Measurements from ENCODE around the gene ABCB6.

The ABCB6 gene

GRCh38 chr2:219179601-219180465 is 38.9 kb downstream of the ABCB6 start:
- no peak for TF ChIP-seq CTCF (IDR thresholded peaks at IDR 0.05; ENCODE audit: low read depth, low read length, missing control alignments)
- in situ Hi-C loops (cut with HindIII; ENCODE audit: low sequenced_read_pairs), result loop anchor here (5.0 kb wide), 1 partner anchor 47 kb away; the partner anchor contains the start of genes ANKZF1 and ATG9A
- no peak overlapping the region for H3K4me3 ChIP-seq (ENCODE audit: low read depth, low read length)
- no peak for DNase-seq (ENCODE audit: low read depth)

GRCh38 chr2:219178377-219179175 is 40.2 kb downstream of the ABCB6 start:
- H3K4me3 ChIP-seq (ENCODE audit: low read depth, low read length), result peak overlapping the region; percentile 80
- in situ Hi-C loops (cut with HindIII; ENCODE audit: low sequenced_read_pairs), result no loop called here
- DNase-seq (ENCODE audit: low read depth), result no peak
- no peak for TF ChIP-seq CTCF (IDR thresholded peaks at IDR 0.05; ENCODE audit: low read depth, low read length, missing control alignments)

DNA sequence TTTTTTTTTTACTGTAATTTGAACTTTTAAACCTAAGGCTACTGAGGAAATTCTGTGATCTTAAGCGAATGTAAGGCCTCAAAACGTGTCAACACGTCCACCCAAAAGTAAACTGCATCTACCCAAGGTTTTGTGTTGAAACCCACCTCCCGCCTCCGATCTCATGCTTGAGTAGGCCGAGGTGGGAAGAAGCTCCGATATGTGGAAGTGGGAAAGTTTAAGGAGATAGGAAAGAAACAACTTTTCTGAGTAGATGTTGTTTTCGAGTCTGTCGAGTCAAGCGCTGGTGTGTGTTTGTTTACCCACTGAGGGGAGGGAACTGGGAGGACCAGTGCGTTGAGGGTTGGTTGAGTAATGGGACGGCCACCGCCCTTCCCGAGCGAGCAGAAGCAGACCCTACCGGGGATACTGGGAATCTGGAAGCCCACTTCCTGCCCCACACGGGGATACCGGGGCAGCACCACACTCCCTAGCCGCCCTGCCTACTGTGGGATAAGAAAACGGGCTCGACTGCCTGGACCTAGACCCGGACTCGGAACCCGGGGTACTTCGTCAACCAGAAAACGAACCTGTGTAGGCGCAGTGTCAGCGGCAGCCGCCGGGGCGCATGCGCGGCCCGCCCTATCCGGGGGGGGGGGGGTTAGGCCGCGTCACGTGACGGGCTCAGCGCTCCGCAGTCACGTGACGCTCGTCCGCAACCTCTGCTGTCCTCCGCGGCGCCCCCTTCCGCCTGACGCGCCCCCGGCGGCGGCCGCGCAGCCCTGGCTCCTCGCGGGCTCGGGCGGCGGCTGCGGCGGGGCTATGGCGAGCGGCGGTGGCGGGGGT is 41.0 kb downstream of the ABCB6 start, which contains the start of gene RETREG2:
RETREG2 (plus strand) TSS at position 724 of the 825 bp plus-strand sequence; CDS start at position 802, 78 bp downstream.
- TF ChIP-seq CTCF (IDR thresholded peaks at IDR 0.05; ENCODE audit: low read depth, low read length, missing control alignments), result peak; percentile 14
- in situ Hi-C loops (cut with HindIII; ENCODE audit: low sequenced_read_pairs), result no loop called here
- DNase-seq (ENCODE audit: low read depth), result peak; percentile 59
- H3K4me3 ChIP-seq (ENCODE audit: low read depth, low read length), result peak within 1 kb of the TSS; percentile 80

DNA sequence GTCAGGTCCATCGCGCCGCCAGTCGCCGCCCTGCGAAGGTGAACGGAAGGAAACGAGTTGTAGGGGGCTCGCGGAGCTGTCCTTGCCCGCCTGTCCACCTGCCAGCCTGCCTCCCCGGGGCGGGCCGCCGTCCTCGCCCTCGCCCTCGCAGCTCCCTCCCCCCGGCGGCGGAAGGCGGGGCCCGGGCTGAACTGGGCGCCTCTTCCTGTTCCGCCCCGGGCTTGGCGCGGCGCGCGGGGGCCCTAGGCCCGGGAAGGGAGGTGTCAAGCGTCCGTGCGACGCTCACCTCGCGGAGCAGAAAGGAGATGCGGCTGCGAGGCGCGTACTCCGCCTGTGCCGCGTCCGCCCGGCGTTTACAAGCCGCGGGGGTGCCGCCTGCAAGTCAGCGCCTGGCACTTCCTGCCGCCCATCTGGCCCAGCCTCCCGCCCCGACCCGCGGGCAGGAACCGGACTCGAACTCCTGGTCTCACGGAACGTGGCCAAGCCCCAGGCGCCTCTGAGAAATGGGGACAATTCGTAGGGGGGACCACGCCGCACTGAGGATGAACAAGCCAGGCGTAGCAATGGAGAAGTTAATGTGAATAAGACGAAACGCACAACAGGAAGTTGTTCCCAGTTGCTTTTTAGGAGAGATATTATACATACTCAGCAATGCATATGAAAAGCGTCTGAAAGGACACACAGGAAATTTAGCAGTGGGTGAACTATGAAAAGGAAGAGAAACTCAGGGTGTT is 41.8 kb downstream of the ABCB6 start, which contains the start of gene CNPPD1:
CNPPD1 (minus strand) TSS at position 108 of the 734 bp plus-strand sequence; CDS start at position 11, 97 bp downstream.
- in situ Hi-C loops (cut with HindIII; ENCODE audit: low sequenced_read_pairs), result no loop called here
- peak within 1 kb of the TSS; percentile 80 for H3K4me3 ChIP-seq (ENCODE audit: low read depth, low read length)
- TF ChIP-seq CTCF (IDR thresholded peaks at IDR 0.05; ENCODE audit: low read depth, low read length, missing control alignments), result no peak
- no peak for DNase-seq (ENCODE audit: low read depth)

DNA sequence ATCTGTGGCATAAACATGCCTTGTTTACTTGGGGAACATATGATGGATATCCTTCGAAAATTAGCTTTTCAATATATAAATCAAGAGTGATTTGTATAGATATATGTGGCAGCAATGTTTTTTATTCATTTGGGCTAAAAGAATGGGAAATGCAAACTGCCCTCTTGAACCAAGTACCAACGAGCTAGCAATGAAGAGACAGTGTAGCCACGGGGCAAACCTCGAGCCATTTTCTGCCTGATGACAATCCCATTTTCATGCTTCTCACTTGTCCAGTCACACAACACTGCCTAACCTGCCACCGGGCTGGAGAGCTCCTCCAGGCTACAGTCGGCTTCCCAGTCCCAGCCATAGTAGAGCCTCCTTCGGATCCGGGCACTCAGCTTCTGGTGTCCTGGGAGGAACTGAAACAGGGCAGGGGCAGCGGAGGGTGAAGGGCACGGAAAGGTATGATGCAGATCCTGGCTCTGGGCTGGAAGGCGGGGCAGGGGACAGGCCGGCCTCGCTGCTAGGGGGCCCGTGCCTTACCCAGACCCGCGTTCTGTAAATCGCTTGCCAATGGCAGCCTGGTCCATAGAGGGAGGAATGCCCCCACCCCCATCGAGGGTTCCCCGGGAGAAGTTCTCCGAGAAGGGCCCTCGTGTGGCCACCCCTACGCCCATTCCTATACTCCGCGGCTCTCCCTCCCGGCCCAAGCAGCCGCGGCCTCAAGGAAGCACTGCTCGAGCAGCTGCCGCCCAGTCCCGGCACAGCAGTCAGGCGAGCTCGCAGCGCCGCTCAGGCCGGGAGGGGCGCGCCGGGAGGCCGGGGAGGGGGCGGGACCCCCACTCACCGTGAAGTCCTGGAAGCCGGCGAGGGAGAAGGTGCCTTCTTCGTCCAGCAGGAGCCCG is 42.6 kb downstream of the ABCB6 start:
- DNase-seq (ENCODE audit: low read depth), result no peak
- H3K4me3 ChIP-seq (ENCODE audit: low read depth, low read length), result peak overlapping the region; percentile 80
- TF ChIP-seq CTCF (IDR thresholded peaks at IDR 0.05; ENCODE audit: low read depth, low read length, missing control alignments), result no peak
- in situ Hi-C loops (cut with HindIII; ENCODE audit: low sequenced_read_pairs), result no loop called here

All from astrocyte of the cerebellum (primary cell).